ENCODE results near the gene SLC43A1.

SLC43A1 gene

DNA sequence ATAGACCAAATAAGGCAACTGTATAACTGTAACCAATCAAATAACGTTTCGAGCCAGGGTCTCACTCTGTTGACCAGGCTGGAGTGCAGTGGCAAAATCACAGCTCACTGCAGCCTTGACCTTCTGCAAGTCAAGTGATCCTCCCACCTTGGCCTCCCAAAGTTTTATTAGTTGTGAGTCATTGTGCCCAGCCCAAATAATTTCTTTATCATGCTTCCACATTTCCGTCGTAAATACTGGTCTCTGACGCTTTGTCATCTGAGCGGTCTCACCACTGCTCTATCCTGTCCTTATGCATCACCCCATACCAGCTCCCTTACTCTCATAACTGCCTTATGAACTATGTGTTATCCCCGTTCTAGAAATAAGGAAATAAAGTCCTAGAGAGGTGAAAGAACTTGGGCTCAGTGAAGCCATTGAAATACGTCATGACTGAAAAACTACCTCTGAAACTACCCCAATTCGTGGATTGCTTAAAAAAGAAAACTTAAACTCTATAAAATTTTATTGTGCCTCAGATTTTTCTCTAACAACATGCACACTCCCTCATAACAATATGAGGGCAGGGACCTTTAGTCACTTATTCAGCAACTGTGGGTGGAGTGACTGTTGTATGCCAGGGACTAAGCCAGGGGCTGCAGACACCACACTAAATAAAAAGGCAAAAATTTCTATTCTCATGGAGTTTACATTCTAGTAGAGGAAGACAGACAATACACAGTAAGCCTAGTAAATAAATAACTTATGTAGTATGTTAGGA lies 71.0 kb downstream of the SLC43A1 start:
- no peak for DNase-seq (ENCODE audit: low spot score)

DNA sequence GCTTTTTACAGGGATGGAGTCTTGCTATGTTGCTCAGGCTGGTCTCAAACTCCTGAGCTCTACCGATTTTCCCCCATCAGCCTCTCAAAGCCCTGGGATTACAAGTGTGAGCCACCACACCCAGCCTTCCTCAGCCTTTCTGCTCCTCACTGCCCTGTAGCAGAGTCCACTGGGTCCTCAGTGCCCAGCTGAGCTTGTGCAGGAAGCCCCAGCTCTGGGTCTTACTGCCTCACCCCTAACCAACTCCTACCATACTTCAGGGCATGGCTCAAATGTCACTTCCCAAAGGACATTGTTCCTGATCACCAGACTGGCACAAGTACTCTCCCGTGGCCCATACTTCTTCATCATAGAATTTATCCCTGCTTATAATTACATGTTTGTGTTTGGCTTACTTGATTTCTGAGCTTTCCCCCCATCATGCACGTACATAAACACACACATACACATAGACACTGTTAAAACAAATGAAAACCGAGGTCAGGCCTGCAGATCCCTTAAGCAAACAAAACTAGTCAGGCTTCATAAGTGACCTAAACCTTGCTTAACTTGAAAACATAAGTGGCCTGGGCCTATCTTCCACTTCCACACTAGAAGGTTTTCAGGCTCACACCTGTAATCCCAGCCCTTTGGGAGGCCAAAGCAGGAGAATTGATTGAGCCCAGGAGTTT lies 74.6 kb downstream of the SLC43A1 start:
- no peak for DNase-seq (ENCODE audit: low spot score)

More for the DNA sequence above, 71.0 kb downstream of the SLC43A1 start:
- Histone ChIP-seq H3K9me3 (ENCODE audit: severe bottlenecking) (no peaks in the 10 kb centered on the region), H3K27ac (ENCODE audit: poor library complexity, severe bottlenecking) (no peak overlapping the region), H3K4me1 (ENCODE audit: insufficient read depth, poor library complexity, severe bottlenecking) (no peaks in the 10 kb centered on the region), H3K27me3 (ENCODE audit: insufficient read depth, poor library complexity, severe bottlenecking) (no peaks in the 10 kb centered on the region), H3K36me3 (ENCODE audit: low read depth) (no peaks in the 10 kb centered on the region), H3K4me3 (ENCODE audit: severe bottlenecking) (no peak overlapping the region)
- ATAC-seq (ENCODE audit: low read depth): peak; percentile 50; the same call in 1 of the 3 replicates
- TF ChIP-seq, protein P1, sequence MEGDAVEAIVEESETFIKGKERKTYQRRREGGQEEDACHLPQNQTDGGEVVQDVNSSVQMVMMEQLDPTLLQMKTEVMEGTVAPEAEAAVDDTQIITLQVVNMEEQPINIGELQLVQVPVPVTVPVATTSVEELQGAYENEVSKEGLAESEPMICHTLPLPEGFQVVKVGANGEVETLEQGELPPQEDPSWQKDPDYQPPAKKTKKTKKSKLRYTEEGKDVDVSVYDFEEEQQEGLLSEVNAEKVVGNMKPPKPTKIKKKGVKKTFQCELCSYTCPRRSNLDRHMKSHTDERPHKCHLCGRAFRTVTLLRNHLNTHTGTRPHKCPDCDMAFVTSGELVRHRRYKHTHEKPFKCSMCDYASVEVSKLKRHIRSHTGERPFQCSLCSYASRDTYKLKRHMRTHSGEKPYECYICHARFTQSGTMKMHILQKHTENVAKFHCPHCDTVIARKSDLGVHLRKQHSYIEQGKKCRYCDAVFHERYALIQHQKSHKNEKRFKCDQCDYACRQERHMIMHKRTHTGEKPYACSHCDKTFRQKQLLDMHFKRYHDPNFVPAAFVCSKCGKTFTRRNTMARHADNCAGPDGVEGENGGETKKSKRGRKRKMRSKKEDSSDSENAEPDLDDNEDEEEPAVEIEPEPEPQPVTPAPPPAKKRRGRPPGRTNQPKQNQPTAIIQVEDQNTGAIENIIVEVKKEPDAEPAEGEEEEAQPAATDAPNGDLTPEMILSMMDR (IDR thresholded peaks at IDR 0.05; ENCODE audit: poor library complexity, severe bottlenecking): no peak

DNA sequence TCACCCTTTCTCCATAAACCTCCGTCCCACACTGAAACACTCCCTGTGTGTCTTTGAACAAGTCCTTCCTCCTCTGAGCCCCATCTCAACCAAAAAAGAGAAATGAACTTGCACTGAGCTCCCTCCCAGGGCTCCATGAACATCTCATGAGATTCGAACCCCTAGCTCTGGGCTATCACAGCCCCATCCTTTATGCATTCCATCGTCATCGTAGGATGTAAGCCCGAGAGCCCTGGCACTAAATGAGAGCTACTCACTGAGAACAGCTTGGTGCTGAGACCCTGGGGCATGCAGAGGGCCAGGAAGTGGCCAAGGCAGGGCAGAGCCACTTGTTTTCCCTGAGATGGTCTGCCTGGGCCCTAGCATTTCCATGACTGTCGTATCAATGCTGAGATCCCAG lies 75.7 kb downstream of the SLC43A1 start:
- Histone ChIP-seq H3K27me3 (ENCODE audit: insufficient read depth, poor library complexity, severe bottlenecking) (no peaks in the 10 kb centered on the region), H3K27ac (ENCODE audit: poor library complexity, severe bottlenecking) (no peak overlapping the region), H3K36me3 (ENCODE audit: low read depth) (no peaks in the 10 kb centered on the region), H3K4me3 (ENCODE audit: severe bottlenecking) (no peak overlapping the region), H3K9me3 (ENCODE audit: severe bottlenecking) (no peaks in the 10 kb centered on the region), H3K4me1 (ENCODE audit: insufficient read depth, poor library complexity, severe bottlenecking) (peaks cover 4% of the 10 kb centered on the region)
- no peak for ATAC-seq (ENCODE audit: low read depth)
- TF ChIP-seq, protein P1 (IDR thresholded peaks at IDR 0.05; ENCODE audit: poor library complexity, severe bottlenecking): no peak
- DNase-seq (ENCODE audit: low spot score): no peak

More for the DNA sequence above, 74.6 kb downstream of the SLC43A1 start:
- Histone ChIP-seq H3K27ac (ENCODE audit: poor library complexity, severe bottlenecking) (no peak overlapping the region), H3K4me3 (ENCODE audit: severe bottlenecking) (no peak overlapping the region), H3K36me3 (ENCODE audit: low read depth) (no peaks in the 10 kb centered on the region), H3K27me3 (ENCODE audit: insufficient read depth, poor library complexity, severe bottlenecking) (no peaks in the 10 kb centered on the region), H3K4me1 (ENCODE audit: insufficient read depth, poor library complexity, severe bottlenecking) (no peaks in the 10 kb centered on the region), H3K9me3 (ENCODE audit: severe bottlenecking) (no peaks in the 10 kb centered on the region)
- TF ChIP-seq, protein P1 (IDR thresholded peaks at IDR 0.05; ENCODE audit: poor library complexity, severe bottlenecking): no peak
- no peak for ATAC-seq (ENCODE audit: low read depth)

DNA sequence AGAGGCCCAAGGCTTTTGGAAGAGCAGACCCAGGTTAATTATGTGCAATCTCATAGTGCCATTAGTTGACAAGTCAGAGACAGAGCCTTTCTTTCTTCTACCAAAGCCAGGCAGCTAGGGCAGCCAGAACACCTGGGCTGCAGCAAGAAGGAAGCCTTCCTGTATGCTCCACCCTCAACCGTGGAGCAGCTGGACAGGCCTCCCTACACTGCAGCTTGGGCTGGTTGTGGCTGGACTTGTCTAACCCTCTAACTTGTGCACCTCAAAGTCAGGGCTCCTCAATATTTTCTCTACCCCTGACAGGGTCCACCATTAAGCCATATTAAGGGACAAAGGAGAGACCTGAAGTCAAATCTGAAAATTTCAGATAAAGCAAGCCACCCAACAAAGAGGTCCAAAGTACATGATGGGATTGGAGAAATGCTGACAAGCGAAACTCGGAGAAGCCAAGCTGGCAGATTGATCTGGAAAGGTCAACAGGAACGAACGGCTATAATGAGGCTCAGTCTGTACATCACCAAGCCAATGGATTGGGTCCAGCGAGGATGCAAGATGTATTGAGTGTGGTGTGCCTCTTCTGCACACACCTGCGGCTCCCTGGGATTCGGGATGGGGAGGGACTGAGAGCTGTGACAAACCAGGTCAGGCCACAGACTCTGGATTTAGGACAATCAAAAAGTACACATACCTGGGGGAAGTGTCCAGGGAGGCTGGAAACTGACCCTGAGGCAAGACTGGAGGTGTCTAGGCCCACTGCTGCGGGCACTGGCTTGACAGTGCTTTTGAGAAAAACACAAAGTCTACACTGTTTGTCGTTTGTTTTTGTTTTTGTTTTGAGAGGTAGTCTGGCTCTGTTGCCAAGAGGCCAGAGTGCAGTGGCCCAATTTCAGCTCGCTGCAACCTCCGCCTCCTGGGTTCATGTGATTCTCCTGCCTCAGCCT lies 76.9 kb downstream of the SLC43A1 start:
- Histone ChIP-seq H3K4me1 (ENCODE audit: insufficient read depth, poor library complexity, severe bottlenecking) (peaks cover 14% of the 10 kb centered on the region), H3K27me3 (ENCODE audit: insufficient read depth, poor library complexity, severe bottlenecking) (no peaks in the 10 kb centered on the region), H3K4me3 (ENCODE audit: severe bottlenecking) (no peak overlapping the region), H3K9me3 (ENCODE audit: severe bottlenecking) (no peaks in the 10 kb centered on the region), H3K27ac (ENCODE audit: poor library complexity, severe bottlenecking) (no peak overlapping the region), H3K36me3 (ENCODE audit: low read depth) (no peaks in the 10 kb centered on the region)
- DNase-seq (ENCODE audit: low spot score) (no peak), ATAC-seq (ENCODE audit: low read depth) (no peak)
- TF ChIP-seq, protein P1 (IDR thresholded peaks at IDR 0.05; ENCODE audit: poor library complexity, severe bottlenecking): no peak
